Activated T-helper 1 cell treated with Interleukin-2 at 50 U/mL for 16 hours (primary cell): ENCODE data around the gene IL2RA.
"Not testable (repeated sequence)": the region's sequence is repeated elsewhere in the genome, so short reads cannot be mapped to it uniquely, and the experiment has no call there.

Experiments used
- DNase-seq: peaks from one replicate; pipeline ENCODE4 v3.0.0-alpha.2; 2020; ENCODE audit warnings: low read depth

The IL2RA gene

GRCh38 chr10:5983774-5984173, 78.4 kb downstream of the IL2RA start:
- DNase-seq, result no peak

- no peak for DNase-seq
Observed at GRCh38 chr10:5981529-5981928, 80.6 kb downstream of the IL2RA start.

GRCh38 chr10:5978230-5978489, 84.0 kb downstream of the IL2RA start:
- DNase-seq, result no peak

GRCh38 chr10:5977471-5978229, 84.5 kb downstream of the IL2RA start, which contains the start of gene IL15RA:
IL15RA (minus strand) TSS chr10:5977543; CDS start chr10:5977492, 51 bp downstream.
- DNase-seq, result peak; percentile 71

- peak; percentile 14 for DNase-seq
Observed at GRCh38 chr10:5976512-5977470, 85.4 kb downstream of the IL2RA start.

GRCh38 chr10:5975641-5976473, 86.3 kb downstream of the IL2RA start:
- no peak for DNase-seq

- DNase-seq, result no peak
Observed at GRCh38 chr10:5973069-5973468, 89.1 kb downstream of the IL2RA start.

GRCh38 chr10:5971886-5972285, 90.3 kb downstream of the IL2RA start:
- no peak for DNase-seq

- DNase-seq, result no peak
Observed at GRCh38 chr10:5971315-5971832, 90.8 kb downstream of the IL2RA start.

- no peak for DNase-seq
Observed at GRCh38 chr10:5970527-5970926, 91.6 kb downstream of the IL2RA start.

GRCh38 chr10:5970066-5970465, 92.1 kb downstream of the IL2RA start:
- no peak for DNase-seq

- no peak for DNase-seq
Observed at GRCh38 chr10:5968681-5969453, 93.3 kb downstream of the IL2RA start.

GRCh38 chr10:5968037-5968680, 94.0 kb downstream of the IL2RA start:
- no peak for DNase-seq

- no peak for DNase-seq
Observed at GRCh38 chr10:5965266-5965665, 96.9 kb downstream of the IL2RA start.

- DNase-seq, result no peak
Observed at GRCh38 chr10:5964736-5965135, 97.4 kb downstream of the IL2RA start.

- DNase-seq, result no peak
Observed at GRCh38 chr10:5963591-5963990, 98.6 kb downstream of the IL2RA start.

- DNase-seq, result no peak
Observed at GRCh38 chr10:5963071-5963470, 99.1 kb downstream of the IL2RA start.

GRCh38 chr10:5962358-5962940, 99.7 kb downstream of the IL2RA start:
- not testable (repeated sequence) for DNase-seq

GRCh38 chr10:5961405-5962100, 100.6 kb downstream of the IL2RA start:
- no peak for DNase-seq

GRCh38 chr10:5960973-5961275, 101.2 kb downstream of the IL2RA start:
- not testable (repeated sequence) for DNase-seq
